GM15510 (cell line): ENCODE results near the gene RSPO1.

ENCODE experiments used
- POLR2A ChIP-seq: IDR thresholded peaks from 3 replicates; pipeline ENCODE4 v1.6.1; 2011; ENCODE audit warnings: borderline replicate concordance; ENCODE audit not compliant: insufficient read length; ENCODE audit errors: extremely low read depth

The RSPO1 gene

DNA sequence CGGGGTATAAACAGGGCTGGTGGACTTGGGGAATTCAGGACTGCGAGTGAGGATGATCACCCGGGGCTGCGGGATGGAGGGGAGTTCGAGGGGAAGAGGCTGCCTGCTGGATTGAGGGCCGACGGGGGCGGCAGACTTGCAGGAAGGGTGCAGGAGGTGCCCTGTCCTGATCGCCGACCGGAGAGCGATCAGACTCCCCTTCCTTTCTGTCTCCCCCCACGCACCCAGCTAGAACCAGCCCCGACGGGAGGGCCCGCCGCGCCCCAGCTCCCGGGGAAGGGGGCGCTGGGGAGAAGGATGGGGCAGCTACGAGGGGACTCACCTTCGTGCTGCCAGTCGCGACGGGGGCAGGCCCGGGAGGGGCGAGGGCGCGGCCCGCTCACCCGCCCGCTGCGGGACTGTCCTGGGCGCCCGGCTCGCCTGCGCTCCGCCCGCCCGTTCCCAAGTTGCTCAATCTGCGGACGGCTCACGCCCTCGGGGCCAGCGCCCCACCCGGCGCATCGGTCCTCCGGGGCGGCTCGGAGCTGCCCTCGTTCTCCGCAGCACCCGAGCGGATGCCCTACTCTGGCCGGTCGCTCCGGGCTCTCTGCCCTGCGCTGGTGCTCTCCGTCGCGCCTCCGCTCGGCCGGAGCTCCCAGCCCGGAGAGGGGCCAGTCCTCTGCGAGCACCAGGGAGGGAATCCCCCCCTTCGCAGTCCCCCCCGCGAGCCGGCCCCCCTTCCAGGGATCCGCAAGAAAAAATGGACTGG, at the start of gene RSPO1:
Gene RSPO1, minus strand, starts transcription at position 649 of the 748 bp plus-strand sequence. CDS start 5,231 bp downstream, outside the sequence.
- TF ChIP-seq POLR2A: no peak

GRCh38 chr1:37682334-37682987, 47.8 kb upstream of the RSPO1 start:
- no peak for TF ChIP-seq POLR2A

DNA sequence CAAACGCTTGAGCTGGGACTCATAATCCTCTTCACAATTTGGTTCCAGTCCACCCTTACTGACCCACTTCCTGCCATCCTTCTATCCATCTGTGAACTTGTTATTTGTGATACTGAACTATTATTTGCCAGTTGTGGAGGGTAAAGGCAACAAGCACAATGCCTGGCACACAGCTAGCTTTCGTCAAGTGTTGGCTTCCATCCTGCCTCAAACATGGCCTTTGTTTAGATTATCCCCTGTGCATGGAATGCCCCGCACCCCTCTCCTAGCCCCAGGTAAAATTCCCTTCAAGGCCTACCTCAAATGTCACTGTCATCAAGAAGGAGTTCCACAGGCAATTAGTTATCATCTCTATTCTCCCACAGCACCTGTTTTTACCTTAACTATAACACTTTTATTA, 46.2 kb upstream of the RSPO1 start:
- TF ChIP-seq POLR2A: no peak

DNA sequence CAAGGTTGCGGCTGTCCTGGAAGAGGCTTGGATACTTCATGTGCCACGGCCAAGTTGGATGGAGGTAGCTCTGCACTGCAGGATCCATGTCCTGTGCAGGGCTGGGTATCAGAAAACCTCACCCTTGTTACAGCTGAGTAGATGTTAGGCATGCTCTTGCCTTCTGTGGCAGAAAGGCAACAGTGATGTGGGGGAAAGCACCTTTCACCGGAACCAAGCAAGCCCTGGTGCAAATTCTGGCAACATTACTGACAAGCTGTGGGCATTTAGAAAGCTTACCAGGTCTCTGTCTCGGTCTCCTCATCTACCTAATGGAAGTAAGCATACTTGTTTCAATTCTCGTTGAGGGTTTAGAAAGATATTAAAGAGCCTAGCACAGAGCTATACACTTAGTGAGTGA, 43.1 kb upstream of the RSPO1 start:
- TF ChIP-seq POLR2A: no peak

DNA sequence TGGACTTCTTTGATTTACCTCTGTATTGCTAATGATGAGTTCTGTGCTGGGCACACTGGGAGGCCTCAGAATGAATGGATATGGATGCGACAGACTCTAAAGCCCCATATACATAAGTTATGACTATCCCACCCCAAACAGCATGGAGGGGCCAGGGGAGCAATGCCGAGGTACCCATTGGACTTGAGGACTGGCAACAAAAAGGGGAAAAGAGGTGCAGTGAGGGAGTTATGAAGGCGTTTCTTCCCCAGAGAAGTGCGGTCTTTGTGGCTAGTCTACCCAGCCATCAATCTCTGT, 42.4 kb upstream of the RSPO1 start:
- TF ChIP-seq POLR2A: no peak

DNA sequence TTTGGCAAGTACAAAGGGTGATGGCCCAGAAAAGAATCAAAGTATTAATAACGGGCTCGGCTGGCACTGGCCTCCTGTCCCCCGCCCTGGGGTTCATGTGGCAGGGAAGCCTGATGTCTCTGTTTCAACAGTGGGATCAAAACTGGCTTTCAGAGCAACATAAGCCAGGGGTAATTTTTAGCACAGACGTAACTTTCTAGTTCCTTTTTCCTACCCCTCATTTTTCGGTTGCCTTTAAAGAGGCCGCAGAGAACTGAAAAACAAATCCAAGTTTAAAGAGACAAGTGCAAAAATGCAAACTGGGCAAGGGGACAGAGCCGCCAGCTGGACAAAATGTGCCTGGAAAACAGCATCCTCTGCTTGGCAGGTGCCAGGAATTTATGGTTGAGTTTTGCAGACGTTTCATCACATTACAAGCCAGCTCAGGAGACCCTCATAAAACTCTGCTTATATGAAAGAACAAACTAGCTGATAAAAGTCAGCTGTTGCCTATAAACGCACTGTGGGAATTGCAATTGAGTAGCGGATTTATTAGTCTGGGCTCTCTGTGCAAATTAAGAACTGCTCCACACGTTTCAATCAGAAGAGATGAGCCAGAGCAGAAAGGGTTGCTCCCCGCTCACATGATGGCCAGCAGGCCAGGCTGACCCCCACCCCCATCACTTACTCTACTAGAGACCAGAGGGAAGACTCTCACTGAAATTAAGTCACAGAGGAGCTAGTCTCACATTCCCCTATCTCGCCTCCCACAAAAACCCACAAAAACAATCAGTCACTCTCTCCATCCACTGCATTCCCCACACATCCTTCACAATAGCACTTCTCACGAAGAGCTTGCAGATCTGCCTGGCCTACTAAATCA, 41.8 kb upstream of the RSPO1 start:
- peak; percentile 27 for TF ChIP-seq POLR2A

DNA sequence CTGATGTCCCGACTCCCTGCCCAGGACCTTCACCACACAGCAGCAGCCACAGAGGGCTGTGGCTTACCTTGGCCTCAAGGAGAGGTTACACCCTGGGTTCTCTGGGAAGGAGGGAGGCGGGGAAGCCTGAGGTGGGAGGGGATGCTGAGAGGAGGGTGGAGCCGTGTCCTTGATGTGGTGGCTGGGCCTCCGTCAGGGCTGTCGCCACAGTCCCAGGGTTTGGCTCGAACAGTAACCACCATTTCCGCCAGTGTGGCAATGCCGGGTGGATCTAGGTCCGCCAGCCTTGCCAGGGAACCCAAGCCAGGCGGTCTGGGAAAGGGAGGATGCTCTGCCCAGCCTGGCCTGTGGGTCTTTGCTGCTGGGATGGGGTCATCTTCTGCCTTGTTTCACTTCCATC, 39.2 kb upstream of the RSPO1 start:
- TF ChIP-seq POLR2A: no peak

- TF ChIP-seq POLR2A: no peak
These were observed 37.6 kb upstream of the RSPO1 start for GRCh38 chr1:37672136-37672870.

DNA sequence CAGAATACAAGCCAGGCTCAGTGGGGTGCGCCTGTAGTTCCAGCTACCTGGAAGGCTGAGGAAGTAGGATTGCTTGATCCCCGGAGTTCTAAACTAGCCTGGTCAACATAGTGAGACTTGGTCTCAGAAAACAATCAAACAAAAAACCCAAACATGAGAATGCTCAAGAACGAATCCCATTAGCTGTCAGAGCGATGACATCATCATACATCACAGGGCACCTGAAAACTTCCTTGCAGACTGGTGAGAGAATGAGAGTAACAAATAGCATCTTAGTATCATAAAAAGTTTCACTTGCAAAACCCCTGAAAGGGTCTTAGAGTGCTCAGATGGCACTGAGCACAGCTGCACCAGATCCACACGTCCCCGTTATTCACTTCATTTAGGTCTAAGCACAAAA, 36.6 kb upstream of the RSPO1 start:
- no peak for TF ChIP-seq POLR2A

DNA sequence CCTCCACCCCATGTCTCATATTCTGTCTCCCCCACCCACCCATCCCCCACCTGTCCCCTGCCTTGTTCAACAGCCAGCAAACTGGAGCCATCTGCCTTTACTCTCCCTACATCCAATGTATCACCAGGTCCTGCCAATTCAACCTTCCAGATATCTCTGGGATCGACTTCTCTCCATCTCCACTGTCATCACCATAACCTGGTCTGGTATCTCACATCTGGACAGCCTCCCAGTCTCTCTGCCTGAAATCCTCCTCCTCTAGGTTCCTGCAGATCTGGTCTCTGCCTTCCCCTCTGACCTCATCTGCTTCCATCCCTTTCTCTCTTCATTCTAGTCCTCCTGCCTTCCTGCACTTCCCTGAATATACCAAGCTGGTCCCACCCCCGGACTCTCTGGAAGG, 35.4 kb upstream of the RSPO1 start:
- TF ChIP-seq POLR2A: no peak

DNA sequence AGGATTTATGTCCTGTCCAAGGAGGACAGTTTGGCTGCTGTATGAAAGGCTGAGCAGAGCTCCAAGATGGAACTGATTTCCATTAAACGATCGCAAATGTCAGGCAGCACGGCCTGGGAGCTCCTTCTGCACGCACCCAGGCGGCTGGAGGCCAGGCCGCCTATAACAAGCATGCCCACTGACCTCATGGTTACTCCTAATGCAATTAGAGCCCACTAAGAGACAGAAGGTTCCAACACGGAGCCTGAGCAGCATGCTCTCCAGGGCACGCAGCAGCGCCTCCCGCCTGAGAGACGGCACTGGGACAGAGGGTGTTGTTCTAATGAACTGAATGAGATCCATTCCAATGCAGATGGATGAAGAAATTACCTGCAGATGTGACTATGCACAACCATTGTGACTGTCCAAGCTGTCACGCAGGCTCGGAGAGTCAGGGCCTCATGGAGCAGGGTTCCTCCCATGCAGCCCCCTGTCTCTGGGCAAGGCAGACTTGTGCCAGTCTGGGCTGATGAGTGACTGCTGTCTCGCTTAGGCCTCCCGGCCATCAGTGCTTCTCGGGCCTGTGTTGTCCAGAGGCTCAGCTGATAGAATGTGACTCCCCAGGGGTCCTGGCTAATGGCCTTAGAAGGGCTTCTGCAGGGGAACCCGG, 32.5 kb upstream of the RSPO1 start:
- no peak for TF ChIP-seq POLR2A

DNA sequence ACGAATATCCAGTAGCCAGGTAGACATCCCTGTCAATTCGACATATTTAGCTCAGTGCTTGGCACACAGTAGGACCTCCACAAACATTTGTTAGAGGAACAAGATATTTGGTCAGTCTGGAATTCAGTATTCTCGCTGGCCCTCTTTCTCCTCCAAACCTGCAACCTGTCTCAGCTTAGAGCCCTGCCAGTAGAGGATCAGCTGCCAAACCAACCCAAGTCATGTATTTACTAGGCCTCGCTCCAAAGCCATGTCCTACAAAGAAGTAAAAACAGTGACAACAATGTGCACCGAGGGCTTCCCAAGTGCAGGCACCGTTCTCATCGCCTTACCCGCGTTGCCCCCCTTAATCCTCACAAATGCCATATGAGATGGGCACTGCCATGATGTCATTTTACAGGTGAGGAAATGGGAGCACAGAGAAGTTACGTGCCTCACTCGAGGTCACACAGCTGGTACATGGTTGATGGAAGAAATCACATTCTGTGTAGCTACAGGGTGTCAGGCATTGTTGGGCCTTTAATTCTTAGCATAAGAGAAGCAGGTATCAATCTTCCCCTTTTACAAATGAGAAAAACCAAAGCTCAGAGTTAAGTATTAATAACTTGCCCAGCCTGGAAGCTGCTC, 31.7 kb upstream of the RSPO1 start:
- TF ChIP-seq POLR2A: no peak

DNA sequence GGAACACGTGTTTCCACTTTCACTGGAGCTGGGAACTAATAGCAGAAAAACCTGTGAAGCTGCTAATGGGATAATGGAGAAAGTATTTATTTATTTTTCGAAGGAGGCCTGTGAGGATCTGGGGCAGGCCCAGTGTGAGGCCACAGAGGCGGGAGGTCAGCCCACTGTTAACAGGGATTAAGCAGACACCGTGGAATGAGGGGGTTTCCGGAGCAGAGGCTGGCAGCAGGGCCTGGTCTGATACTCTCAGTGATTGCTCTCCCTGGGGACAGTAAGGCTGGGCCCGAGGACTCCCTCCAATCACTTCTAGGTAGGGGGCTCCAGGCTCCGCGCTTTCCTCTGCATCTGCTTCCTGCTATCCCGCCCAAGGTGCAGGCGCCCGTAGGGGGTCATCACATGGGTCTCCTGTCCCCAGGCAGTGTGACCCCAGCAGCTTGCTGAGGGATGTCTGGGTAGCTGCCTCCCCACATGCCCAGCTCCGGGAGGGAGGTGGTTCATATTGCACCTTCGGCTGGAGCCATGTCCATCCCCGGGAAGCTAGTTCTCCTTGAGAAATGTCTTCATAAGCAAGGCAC, 28.8 kb upstream of the RSPO1 start:
- no peak for TF ChIP-seq POLR2A
